HCT116 (cell line): ENCODE data around the gene CTIF. TPM values are rescaled to one million over a fixed set of nuclear protein-coding genes. Genes with fewer than 3 reads are reported as not detected.

Experiments
- ATAC-seq: fragments of 200-7000 bp; cut with Tn5 transposase; 2 replicates; pipeline ENCODE4 v1.9.1; 2020; ENCODE audit warnings: mild to moderate bottlenecking, moderate library complexity
- BruUV-seq: library from RNA; stranded (reverse); fragments of 400-500 nt; replicated peaks from 2 replicates; lab custom pipeline; 2021; lab: Mats Ljungman, UMichigan
- CTCF ChIA-PET: fragments of 300-600 bp; sonication (Branson Sonifier 250); formaldehyde crosslinking; loops from one replicate; lab custom pipeline; 2021; ENCODE audit warnings: antibody characterized with exemption; lab: Charles Lee
- POLR2A ChIA-PET: fragments of 300-600, 350-600 bp; sonication (Branson Sonifier 250); formaldehyde crosslinking; loops from one replicate; lab custom pipeline; 2021; ENCODE audit warnings: antibody characterized with exemption; lab: Charles Lee
- RAD21 ChIA-PET, 2 experiments: fragments of 300-600 bp; sonication (Branson Sonifier 250); formaldehyde crosslinking; loops; one replicate each; lab custom pipeline; 2023; ENCODE audit warnings: low total read pairs in 2 of 2; ENCODE audit not compliant: uncharacterized antibody in 2 of 2, unreplicated experiment in 2 of 2, low non-redundant PET in 1 of 2; lab: Charles Lee
- DNase-seq: peaks from one replicate; pipeline ENCODE4 v3.0.0-alpha.2; 2010; ENCODE audit warnings: low read depth, low spot score
- H2AFZ ChIP-seq: fragments of 200-600 bp; shearing (Covaris generic), sonication (generic); 2 replicates; pipeline ENCODE4 v1.6.1; 2017; ENCODE audit warnings: low read depth, mixed run types, mixed read lengths, antibody characterized with exemption, low read length; ENCODE audit not compliant: poor library complexity, severe bottlenecking
- H3K27ac ChIP-seq: 2 replicates; pipeline ENCODE4 v1.5.1; 2012; ENCODE audit warnings: low read depth, low read length
- H3K27me3 ChIP-seq: fragments of 200-600 bp; sonication (generic); 2 replicates; pipeline ENCODE4 v1.6.1; 2016; ENCODE audit warnings: mixed run types, low read length, mixed read lengths; ENCODE audit not compliant: insufficient read depth
- H3K36me3 ChIP-seq, 2 experiments: fragments of 200-500 bp in 1 of 2; fragments of 200-600 bp in 1 of 2; sonication (Bioruptor generic) in 1 of 2; sonication (generic) in 1 of 2; 2 replicates each; pipeline versions ENCODE4 v1.5.1 to v1.6.1; 2014 to 2016; ENCODE audit warnings: low read length in 2 of 2, inconsistent platforms in 1 of 2, mixed read lengths in 1 of 2, mixed run types in 1 of 2; ENCODE audit not compliant: insufficient read depth in 2 of 2, control insufficient read depth in 1 of 2
- H3K4me1 ChIP-seq, 2 experiments: fragments of 200-600 bp in 1 of 2; sonication (generic) in 1 of 2; 2 replicates each; pipeline versions ENCODE4 v1.5.1 to v1.6.1; 2012 to 2017; ENCODE audit warnings: low read length in 2 of 2, inconsistent platforms in 1 of 2, mild to moderate bottlenecking in 1 of 2, mixed read lengths in 1 of 2, mixed run types in 1 of 2, moderate library complexity in 1 of 2; ENCODE audit not compliant: insufficient read depth in 2 of 2, control insufficient read depth in 1 of 2
- H3K4me2 ChIP-seq: fragments of 200-600 bp; sonication (generic); 2 replicates; pipeline ENCODE4 v1.6.1; 2017; ENCODE audit warnings: mixed run types, low read length, mixed read lengths
- H3K4me3 ChIP-seq, 2 experiments: fragments of 200-600 bp in 1 of 2; sonication (generic) in 1 of 2; replicated peaks in 1 of 2; 2 replicates each; pipeline ENCODE4 v1.5.1; 2011 to 2016; ENCODE audit warnings: low read length in 2 of 2, control low read depth in 1 of 2, low read depth in 1 of 2, mild to moderate bottlenecking in 1 of 2, mixed read lengths in 1 of 2, mixed run types in 1 of 2
- H3K79me2 ChIP-seq: fragments of 200-600 bp; sonication (generic); 2 replicates; pipeline ENCODE4 v1.6.1; 2017; ENCODE audit warnings: mild to moderate bottlenecking, mixed run types, low read length, moderate library complexity, mixed read lengths; ENCODE audit not compliant: insufficient read depth
- H3K9ac ChIP-seq: fragments of 200-600 bp; sonication (generic); 2 replicates; pipeline ENCODE4 v1.6.1; 2016; ENCODE audit warnings: low read length, mixed read lengths
- H3K9me2 ChIP-seq: fragments of 200-600 bp; sonication (generic), shearing (Covaris generic); 2 replicates; pipeline ENCODE4 v1.6.1; 2017; ENCODE audit warnings: mixed run types, mild to moderate bottlenecking, moderate library complexity; ENCODE audit not compliant: insufficient read depth
- H3K9me3 ChIP-seq, 2 experiments: fragments of 200-500 bp in 1 of 2; fragments of 200-600 bp in 1 of 2; sonication (Bioruptor generic) in 1 of 2; sonication (generic) in 1 of 2; 2 replicates each; pipeline ENCODE4 v1.6.1; 2014 to 2017; ENCODE audit warnings: low read length in 2 of 2, mixed read lengths in 2 of 2, inconsistent platforms in 1 of 2, low read depth in 1 of 2, mild to moderate bottlenecking in 1 of 2, mixed run types in 1 of 2, moderate library complexity in 1 of 2; ENCODE audit not compliant: control insufficient read depth in 1 of 2, insufficient read depth in 1 of 2
- H4K20me1 ChIP-seq: fragments of 200-600 bp; sonication (generic), shearing (Covaris generic); 2 replicates; pipeline ENCODE4 v1.6.1; 2017; ENCODE audit warnings: mixed run types, mild to moderate bottlenecking, moderate library complexity; ENCODE audit not compliant: insufficient read depth
- ATF3 ChIP-seq: IDR thresholded peaks from 2 replicates; pipeline ENCODE4 v1.6.1; 2012
- CTCF ChIP-seq, 3 experiments: fragments of 200-600 bp in 1 of 3; sonication (generic) in 1 of 3; IDR thresholded peaks in 2 of 3; conservative IDR thresholded peaks in 1 of 3; 2 replicates each; pipeline ENCODE4 v1.5.1; 2012 to 2017; ENCODE audit warnings: low read depth in 2 of 3, low read length in 2 of 3, antibody characterized with exemption in 1 of 3, borderline replicate concordance in 1 of 3, control low read depth in 1 of 3, mild to moderate bottlenecking in 1 of 3, mixed read lengths in 1 of 3, mixed run types in 1 of 3, moderate library complexity in 1 of 3; ENCODE audit not compliant: insufficient read depth in 1 of 3
- ELF1 ChIP-seq: IDR thresholded peaks from 2 replicates; pipeline ENCODE4 v1.6.1; 2012; ENCODE audit warnings: low read depth, borderline replicate concordance
- EZH2 ChIP-seq: fragments of 200-600 bp; sonication (generic); IDR thresholded peaks from 2 replicates; pipeline ENCODE4 v1.6.1; 2017; ENCODE audit warnings: antibody characterized with exemption, mixed run types
- EZH2phosphoT487 ChIP-seq: fragments of 200-600 bp; IDR thresholded peaks from 2 replicates; pipeline ENCODE4 v1.6.1; 2018; ENCODE audit warnings: antibody characterized with exemption, borderline replicate concordance
- FOSL1 ChIP-seq: IDR thresholded peaks from 2 replicates; pipeline ENCODE4 v1.6.1; 2012; ENCODE audit warnings: low read depth
- JUND ChIP-seq: IDR thresholded peaks from 2 replicates; pipeline ENCODE4 v1.6.1; 2012
- POLR2AphosphoS5 ChIP-seq: IDR thresholded peaks from 2 replicates; pipeline ENCODE4 v1.6.1; 2011; ENCODE audit warnings: mild to moderate bottlenecking, low read depth, low read length, moderate library complexity
- SIN3A ChIP-seq: IDR thresholded peaks from 2 replicates; pipeline ENCODE4 v1.6.1; 2012; ENCODE audit warnings: low read depth
- SRF ChIP-seq: IDR thresholded peaks from 2 replicates; pipeline ENCODE4 v1.6.1; 2012; ENCODE audit warnings: low read depth
- ZFX ChIP-seq: fragments of 450-650 bp; IDR thresholded peaks from 2 replicates; pipeline ENCODE4 v1.6.1; 2017
- intact Hi-C: fragments of 100-400 bp; cut with micrococcal nuclease; formaldehyde crosslinking; loops from 2 replicates; pipeline ENCODE4 v1.10.0; 2022
- total RNA-seq: library from RNA; stranded (reverse); gene quantifications from one replicate; pipeline ENCODE4 v1.2.1, GENCODE V29; 2021; ENCODE audit not compliant: unreplicated experiment
- TF ChIP-seq, protein P1 (sequence below): IDR thresholded peaks from 2 replicates; pipeline ENCODE4 v1.6.1; 2011; ENCODE audit warnings: mild to moderate bottlenecking, low read length, moderate library complexity; ENCODE audit not compliant: insufficient replicate concordance; ENCODE audit errors: extremely low read depth

The CTIF gene
- total RNA-seq, 1 experiment from 2014 or later: 19.7 TPM

DNA sequence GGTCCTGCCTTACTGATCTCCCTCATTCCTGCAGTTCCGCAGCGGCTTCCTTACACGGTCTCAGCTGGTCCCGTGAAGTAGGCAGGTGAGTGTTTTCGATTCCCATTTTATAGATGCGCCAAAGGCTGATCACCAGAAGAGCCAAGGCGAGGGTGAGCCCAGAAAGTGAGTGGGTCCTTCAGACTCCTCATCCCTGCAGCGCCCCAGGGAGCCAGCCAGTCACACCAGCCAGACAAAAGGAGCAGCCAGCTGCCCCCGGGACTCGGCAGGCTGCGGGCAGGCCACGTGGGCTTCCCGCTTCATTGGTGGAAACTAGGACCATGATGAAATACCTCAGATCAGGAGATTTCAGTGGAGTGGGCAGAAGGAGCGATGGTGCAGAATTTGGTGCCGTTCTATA lies 326.0 kb downstream of the CTIF start:
- H3K9ac ChIP-seq: no peak overlapping the region
- no peaks in the 10 kb centered on the region for H4K20me1 ChIP-seq
- POLR2A ChIA-PET: no interaction called here

GRCh38 chr18:48866028-48866733 lies 327.4 kb downstream of the CTIF start:
- intact Hi-C loops: no loop called here
- BruUV-seq: no TSS peak
- H3K9me3 ChIP-seq: peaks cover 0 to 4% of the 10 kb centered on the region in 2 experiments; a peak in 1 of 4 replicates
- H3K4me2 ChIP-seq: no peak overlapping the region
- no peak overlapping the region for H3K4me3 ChIP-seq
- H3K27me3 ChIP-seq: no peaks in the 10 kb centered on the region
- no peak for ATAC-seq
- DNase-seq: no peak
- H3K9ac ChIP-seq: no peak overlapping the region
- H3K4me1 ChIP-seq: peaks cover 0 to 6% of the 10 kb centered on the region in 2 experiments; a peak in 1 of 4 replicates
- no peak overlapping the region for H3K27ac ChIP-seq
- ChIA-PET RAD21 (no interaction called here), CTCF (no interaction called here), POLR2A (no interaction called here)
- H2AFZ ChIP-seq: no peak overlapping the region
- H3K9me2 ChIP-seq: no peaks in the 10 kb centered on the region
- H3K79me2 ChIP-seq: no peaks in the 10 kb centered on the region
- H3K36me3 ChIP-seq: no peaks in the 10 kb centered on the region
- H4K20me1 ChIP-seq: no peaks in the 10 kb centered on the region
- TF ChIP-seq ELF1 (no peak), SIN3A (no peak), ATF3 (no peak), JUND (no peak), CTCF (IDR thresholded peaks at IDR 0.05 in 2 of 3, conservative IDR thresholded peaks at IDR 0.05 in 1 of 3; ENCODE audit: borderline replicate concordance in 1 of 3, insufficient read depth in 1 of 3, low read depth in 2 of 3, low read length in 2 of 3) (no peak), EZH2 (no peak), SRF (no peak)
- TF ChIP-seq, protein P1, sequence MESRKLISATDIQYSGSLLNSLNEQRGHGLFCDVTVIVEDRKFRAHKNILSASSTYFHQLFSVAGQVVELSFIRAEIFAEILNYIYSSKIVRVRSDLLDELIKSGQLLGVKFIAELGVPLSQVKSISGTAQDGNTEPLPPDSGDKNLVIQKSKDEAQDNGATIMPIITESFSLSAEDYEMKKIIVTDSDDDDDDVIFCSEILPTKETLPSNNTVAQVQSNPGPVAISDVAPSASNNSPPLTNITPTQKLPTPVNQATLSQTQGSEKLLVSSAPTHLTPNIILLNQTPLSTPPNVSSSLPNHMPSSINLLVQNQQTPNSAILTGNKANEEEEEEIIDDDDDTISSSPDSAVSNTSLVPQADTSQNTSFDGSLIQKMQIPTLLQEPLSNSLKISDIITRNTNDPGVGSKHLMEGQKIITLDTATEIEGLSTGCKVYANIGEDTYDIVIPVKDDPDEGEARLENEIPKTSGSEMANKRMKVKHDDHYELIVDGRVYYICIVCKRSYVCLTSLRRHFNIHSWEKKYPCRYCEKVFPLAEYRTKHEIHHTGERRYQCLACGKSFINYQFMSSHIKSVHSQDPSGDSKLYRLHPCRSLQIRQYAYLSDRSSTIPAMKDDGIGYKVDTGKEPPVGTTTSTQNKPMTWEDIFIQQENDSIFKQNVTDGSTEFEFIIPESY: no peak

More for the DNA sequence above, 326.0 kb downstream of the CTIF start:
- H3K9me2 ChIP-seq: no peaks in the 10 kb centered on the region
- CTCF ChIA-PET: no interaction called here
- no peaks in the 10 kb centered on the region for H3K27me3 ChIP-seq
- no peak overlapping the region for H2AFZ ChIP-seq
- no peak overlapping the region for H3K4me2 ChIP-seq
- DNase-seq (no peak), ATAC-seq (no peak)
- H3K9me3 ChIP-seq: peaks cover 0 to 4% of the 10 kb centered on the region in 2 experiments; a peak in 1 of 4 replicates
- intact Hi-C loops: no loop called here
- TF ChIP-seq POLR2AphosphoS5: no peak
- no peak for TF ChIP-seq SRF
- no peak for TF ChIP-seq EZH2
- no peak for TF ChIP-seq EZH2phosphoT487
- no peak for TF ChIP-seq FOSL1
- TF ChIP-seq ZFX: no peak
- TF ChIP-seq ELF1: no peak
- no peak for TF ChIP-seq ATF3
- no peak for TF ChIP-seq JUND
- peaks cover 0 to 6% of the 10 kb centered on the region in 2 experiments; a peak in 1 of 4 replicates for H3K4me1 ChIP-seq
- no peaks in the 10 kb centered on the region for H3K79me2 ChIP-seq
- H3K4me3 ChIP-seq: no peak overlapping the region
- RAD21 ChIA-PET: no interaction called here
- H3K36me3 ChIP-seq: no peaks in the 10 kb centered on the region
- H3K27ac ChIP-seq: no peak overlapping the region
- BruUV-seq: no TSS peak
